ENCODE results near the gene RNF222.
"Not testable (repeated sequence)": the region's sequence is repeated elsewhere in the genome, so short reads cannot be mapped to it uniquely, and the experiment has no call there.

Gene RNF222

DNA sequence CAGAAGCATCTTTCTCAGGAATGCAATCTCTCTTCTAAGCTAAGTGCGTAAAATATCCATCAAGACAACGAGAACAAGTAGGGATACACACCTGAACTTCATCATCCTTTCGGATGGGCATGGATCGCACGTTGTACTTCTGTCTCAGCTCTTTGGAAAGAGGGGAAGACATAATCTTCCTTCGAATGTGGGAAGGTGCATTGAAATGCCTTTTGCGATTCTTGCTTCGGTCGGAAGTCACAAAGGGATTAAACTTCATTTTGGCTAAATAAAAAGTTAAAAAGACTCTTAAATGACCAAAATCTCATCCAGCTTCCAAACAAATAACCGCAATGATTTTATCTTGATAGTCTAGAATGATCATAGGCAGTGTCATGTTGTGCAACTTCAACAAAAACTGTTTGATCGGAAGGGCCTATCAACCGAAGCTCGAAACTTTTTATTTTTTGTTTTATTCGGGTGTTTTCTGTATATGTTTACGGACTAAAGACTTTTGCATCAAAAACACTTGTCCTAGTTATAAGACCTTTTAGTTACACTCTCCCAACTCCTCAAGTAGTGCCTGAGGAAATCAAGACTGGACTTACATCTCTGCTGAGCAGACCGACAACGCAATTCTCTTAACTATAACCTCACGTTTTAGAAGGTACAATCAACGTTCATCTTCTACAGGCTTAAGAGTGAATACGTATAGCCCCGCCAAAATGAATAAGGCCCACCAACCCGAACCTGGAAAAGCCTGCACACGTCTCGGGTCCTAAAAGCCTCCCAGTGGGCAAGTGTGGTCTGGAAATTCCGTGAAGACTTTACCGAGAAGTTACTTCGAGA lies 15.4 kb downstream of the RNF222 start:
- peak; percentile 18 for DNase-seq (ENCODE audit: low spot score)

DNA sequence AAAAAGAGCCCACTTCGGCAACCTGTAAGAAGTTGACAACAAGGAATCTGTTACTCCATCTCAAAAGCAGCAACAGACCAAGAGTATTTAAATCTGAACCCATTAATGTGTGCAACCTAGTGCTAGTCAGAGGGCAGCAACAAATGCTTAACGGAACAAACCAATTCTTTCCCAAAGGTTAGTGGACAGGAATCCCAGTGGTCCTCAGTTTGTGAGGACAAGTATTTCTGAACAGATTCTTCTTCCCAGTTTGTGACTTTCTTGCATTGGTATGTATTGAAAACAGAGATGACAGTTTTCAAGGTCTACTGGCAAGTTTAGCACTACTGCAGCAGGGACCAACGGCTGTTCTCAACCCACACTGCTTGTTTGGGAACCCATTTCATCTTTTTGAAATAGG lies 17.6 kb downstream of the RNF222 start:
- DNase-seq (ENCODE audit: low spot score) = no peak

DNA sequence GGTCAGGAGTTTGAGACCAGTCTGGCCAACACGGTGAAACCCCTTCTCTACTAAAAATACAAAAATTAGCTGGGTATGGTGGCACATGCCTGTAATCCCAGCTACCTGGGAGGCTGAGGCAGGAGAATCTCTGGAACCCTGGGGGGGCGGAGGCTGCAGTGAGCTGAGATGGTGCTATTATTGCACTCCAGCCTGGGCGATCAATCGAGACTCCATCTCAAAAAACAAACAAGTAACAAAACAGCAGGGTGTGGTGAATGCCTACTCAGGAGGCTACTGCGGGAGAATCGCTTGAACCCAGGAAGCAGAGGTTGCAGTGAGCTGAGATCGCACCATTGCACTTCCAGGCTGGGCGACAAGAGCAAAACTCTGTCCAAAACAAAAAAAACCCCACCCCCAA lies 19.5 kb downstream of the RNF222 start:
- DNase-seq (ENCODE audit: low spot score) = not testable (repeated sequence)

DNA sequence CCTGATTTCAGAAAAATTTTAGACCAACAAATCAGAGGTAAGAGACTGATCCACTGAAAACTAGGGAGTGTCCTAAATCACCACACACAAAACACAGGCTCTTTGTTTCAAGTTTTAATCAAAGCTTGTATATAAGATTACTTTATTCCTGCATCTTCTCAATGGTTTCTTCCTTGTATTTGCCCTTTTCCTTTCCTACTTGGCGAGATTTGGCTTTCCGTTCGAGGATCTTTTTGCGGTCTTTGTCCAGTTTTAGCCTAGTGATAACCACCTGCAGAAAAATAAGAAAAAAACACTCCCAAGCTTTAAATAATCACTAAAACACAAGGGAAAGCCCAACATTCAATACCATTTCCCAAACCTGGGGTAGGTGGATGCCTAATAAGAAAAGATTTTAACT lies 20.2 kb downstream of the RNF222 start:
- DNase-seq (ENCODE audit: low spot score) = no peak

DNA sequence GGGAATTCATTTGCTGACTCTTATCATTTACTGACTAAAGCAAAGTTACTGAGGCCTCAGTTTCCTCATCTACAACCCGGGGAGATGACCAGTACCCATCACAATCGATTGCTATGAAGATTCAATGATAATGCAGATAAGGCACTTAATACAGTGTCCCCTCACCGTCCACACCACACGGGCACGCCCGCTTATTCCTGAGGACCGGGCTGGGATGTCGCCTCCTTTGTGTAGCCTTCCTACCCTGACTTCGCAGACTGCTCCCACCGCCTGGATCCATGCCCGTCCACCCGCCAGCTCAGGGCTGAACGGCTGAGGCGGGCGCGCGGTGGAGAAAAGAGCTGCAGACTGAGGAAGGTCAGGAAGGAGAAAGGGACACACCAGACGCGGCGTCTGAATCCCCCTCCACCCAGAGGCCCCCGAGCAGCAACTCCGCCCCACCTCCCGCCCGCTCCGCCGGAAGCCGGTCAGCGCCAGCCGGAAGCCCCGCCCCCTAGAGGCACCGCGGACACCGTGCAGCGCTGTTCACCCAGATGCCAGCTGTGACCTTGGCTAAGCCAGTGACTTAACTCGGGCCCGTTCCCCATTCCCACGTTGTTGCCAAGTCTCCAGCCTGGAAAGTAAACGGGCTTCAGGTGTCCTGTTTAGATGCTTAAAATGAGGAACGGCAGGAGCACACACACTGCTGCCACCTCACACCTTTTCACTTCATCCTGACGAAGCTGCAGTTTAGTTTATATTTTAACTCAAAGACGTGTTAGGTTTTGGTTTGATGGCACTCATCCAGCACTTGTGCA lies 21.2 kb downstream of the RNF222 start, which contains the start of gene KRABD2:
Gene KRABD2, minus strand, starts transcription at position 434 of the 797 bp plus-strand sequence.
- DNase-seq (ENCODE audit: low spot score) = peak; percentile 87

DNA sequence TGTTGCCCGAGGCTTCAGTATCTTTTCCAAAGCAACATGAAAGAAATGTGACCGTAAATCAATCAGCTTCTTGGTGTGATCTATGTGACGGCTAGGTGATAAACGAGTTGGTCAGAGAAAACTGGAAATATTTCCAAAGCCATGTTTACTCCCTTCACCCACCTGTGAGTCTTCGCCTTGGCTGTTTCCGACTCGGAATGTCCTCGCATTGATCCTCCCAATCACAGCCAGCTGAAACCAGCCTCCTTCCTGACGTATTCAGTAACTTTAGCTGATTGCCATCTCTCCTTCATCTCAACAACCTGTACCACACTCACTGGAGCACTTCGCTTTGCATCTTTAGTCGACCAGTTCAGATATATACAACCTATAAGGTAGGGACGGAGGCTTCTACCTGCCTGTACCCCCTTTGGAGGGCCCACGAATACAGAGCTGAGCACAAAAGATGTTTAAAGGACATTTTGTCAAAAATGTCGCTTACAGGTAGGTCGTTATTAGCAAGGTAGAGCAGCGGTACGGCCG lies 21.8 kb downstream of the RNF222 start:
- DNase-seq (ENCODE audit: low spot score) = no peak

DNA sequence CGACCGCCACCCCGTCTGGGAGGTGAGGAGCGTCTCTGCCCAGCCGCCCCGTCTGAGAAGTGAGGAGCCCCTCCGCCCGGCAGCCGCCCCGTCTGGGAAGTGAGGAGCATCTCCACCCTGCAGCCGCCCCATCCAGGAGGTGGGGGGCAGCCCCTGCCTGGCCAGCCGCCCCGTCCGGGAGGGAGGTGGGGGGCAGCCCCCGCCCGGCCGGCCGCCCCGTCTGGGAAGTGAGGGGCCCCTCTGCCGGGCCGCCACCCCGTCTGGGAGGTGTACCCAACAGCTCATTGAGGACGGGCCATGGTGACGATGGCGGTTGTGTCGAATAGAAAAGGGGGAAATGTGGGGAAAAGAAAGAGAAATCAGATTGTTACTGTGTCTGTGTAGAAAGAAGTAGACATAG lies 23.8 kb downstream of the RNF222 start:
- not testable (repeated sequence) for DNase-seq (ENCODE audit: low spot score)

DNA sequence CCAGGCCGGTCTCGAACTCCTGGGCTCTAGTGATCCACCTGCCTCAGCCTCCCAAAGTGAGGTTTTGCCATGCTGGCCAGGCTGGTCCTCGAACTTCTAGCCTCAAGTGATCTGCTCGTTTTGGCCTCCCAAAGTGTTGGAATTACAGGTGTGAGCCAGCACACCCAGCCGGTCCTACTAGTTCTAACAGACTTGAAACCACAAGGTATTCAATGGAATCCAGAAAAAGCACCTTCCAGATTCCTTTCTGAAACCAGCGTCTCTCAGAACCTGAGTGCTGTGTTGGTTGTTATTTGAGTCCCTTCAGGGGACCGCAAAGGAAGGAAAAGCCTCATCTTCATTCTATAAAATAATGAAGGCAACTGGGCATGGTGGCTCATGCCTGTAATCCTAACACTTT lies 25.2 kb downstream of the RNF222 start:
- no peak for DNase-seq (ENCODE audit: low spot score)

DNA sequence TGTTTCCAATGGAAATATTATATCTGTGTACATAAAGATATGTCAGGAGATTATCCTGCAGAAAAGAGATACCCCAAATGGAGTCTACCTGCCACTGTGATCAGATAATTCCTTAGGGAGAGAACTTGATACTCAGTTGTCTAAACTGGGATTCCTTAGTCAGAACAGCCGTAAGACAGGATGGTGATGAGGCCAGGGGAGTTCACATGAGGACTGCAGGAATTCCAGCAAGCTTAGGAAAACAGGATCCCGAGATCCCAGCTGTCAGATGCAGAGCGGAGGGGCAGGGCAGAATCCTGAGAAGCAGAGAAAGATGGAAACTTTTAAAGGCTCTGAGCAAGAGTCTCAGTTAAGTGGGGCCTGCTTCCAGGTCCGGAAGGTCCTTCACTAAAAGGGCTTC lies 25.8 kb downstream of the RNF222 start:
- DNase-seq (ENCODE audit: low spot score) = no peak

DNA sequence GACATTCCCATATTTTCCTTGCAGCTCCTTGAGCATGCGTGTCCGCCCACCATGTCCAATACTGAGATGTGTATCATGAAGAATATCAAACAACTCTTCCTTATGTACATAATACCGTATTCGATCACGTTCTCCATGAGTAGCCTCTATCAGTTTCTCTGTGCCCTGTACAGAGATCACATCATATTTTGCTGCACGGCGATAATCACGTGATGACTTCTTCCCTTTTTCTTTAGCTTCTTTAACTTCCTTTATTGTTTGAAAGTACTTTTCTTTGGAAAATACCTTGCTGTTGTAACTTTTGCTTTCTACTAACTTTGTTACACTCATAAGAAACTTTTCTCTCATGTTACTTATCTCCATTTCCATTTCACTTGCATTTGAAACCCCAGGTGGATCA lies 27.7 kb downstream of the RNF222 start:
- DNase-seq (ENCODE audit: low spot score) = no peak

DNA sequence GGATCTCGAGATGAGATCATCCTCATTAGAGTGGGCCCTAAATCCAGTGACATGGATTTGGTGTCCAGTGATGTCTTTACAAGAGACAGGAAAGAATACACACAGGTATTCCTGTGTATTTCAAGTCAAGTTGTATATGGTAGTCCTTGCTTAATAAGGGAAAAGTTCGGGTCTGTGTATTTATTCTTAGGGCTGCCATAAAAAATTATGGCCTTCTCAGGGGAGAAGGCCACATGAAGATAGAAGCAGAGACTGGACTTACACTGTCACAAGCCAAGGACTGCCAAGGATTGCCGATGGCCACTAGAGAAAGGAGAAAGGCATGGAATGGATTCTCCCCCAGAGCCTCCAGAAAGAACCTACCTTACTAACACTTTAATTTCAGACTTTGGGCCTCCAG lies 29.4 kb downstream of the RNF222 start:
- no peak for DNase-seq (ENCODE audit: low spot score)

DNA sequence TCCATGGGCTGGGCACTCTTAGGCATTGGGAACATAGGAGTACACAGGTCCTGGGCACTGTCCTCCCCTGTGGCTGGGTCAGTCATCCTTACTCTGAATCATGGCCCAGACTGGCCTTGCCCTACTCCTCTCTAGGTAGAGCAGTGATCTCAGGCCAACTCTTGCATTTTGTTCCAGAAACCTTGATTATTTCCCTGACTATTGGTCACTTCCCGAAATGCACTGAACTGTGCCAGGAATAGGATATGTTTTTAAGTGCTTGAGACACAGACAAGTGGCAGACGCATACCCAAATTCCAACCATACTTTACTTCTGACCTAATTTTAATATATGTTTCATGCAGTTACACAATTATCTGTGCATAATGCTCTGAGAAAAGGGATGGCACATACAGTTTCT lies 31.4 kb downstream of the RNF222 start:
- DNase-seq (ENCODE audit: low spot score) = no peak

DNA sequence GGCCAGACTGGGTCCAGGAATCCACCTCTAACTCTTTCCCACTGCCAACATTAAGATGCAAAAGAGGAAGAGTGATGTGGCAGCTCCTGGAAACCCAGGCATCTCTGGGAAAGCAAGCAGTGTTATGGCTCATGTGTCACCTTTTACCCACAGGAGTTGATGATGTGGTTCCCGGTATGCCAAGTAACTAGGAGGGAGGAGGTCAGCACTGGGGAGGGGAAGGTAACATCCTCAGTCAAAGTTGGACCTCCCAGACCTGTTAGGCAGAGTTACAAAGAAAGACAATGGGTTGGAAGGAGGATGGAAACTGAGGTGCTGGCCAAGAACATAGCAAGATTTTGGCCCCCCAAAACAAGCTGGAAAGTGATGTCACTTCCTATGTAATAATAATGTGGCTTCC lies 32.5 kb downstream of the RNF222 start:
- DNase-seq (ENCODE audit: low spot score) = no peak

DNA sequence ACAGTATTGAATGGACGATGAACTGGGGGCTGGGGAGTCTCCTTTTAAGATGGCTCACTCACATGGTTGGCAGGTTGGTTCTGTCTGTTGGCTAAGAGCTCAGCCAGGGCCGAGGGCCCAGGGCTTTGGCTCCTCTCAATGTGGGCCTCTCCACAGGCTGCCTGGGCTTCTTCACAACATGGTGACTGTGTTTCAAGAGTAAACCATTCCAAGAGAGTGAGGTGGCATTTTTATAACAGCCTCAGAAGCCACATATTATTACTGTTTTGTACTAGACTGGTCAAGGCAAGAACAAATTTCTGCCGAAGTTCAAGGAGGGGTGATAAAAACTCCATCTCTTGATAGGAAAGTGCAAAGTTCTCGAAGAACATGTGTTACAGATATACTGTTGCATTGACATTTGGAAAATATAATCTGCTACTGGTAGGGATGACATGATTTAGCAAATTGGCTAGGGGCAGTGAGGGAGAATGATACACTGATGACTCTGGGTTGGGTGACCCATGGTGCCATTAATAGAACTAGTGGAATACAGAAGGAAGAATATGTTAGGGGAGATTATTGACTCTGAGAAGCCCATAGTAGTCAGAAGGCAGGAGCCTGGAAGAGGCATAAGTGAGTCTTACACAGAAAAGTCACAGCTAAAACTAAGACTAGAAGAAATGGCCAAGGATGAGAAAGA lies 34.8 kb downstream of the RNF222 start:
- DNase-seq (ENCODE audit: low spot score) = no peak

DNA sequence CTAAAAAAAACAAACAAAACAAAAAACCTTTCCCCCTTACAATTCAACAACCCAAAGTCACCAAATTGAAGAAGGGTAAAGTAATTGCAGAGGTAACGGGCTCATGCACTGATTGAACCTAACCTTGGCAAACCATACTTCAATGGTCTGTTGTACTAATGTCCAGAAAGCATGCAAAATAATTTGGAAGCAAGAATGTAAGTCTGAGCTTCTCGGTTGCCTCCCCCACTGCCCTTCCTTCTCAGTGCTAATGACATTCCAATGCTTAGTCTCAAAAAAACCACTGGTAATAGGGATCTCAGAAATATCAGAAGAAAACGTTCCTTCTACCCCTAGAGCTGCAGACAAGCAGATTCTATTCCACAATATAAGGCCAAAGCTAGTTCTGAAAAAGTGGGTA lies 36.9 kb downstream of the RNF222 start:
- no peak for DNase-seq (ENCODE audit: low spot score)

DNA sequence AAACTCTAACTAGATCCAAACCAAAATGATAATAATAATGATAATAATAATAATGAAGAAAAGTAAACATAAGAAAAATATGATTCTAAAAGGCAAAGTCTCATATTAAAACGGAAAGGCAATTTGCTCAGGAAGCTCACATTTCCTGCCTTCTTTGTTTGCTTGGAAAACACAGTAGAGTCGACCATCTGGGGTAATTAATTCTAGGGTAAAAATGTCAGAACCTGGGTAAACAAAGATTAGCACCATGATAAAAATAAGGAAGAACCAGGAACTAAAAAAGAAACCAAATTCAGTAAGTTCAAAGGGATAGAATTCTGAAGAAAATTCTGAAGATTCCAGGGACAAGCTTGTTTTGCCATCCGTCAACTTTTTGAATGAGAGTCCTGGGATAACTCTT lies 37.4 kb downstream of the RNF222 start:
- no peak for DNase-seq (ENCODE audit: low spot score)

DNA sequence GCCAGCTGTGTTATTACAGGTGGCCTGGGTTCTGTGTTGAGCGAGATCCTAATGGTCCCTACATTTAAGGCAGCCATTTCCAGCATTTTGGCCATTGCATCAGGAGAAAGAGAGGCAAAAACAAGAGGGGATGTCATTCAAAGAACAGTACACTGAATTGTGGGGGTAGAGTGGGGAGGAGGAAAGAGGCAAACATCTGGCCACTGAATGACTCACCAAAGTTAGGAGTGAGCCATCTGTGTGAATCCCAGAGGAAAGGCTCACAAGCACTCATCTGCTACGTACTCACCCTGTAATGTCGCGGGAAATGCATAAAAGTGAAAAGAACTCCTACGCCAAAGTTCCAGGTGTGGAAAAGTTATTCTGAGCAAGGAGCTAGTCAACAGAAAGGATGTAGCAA lies 37.9 kb downstream of the RNF222 start:
- no peak for DNase-seq (ENCODE audit: low spot score)

DNA sequence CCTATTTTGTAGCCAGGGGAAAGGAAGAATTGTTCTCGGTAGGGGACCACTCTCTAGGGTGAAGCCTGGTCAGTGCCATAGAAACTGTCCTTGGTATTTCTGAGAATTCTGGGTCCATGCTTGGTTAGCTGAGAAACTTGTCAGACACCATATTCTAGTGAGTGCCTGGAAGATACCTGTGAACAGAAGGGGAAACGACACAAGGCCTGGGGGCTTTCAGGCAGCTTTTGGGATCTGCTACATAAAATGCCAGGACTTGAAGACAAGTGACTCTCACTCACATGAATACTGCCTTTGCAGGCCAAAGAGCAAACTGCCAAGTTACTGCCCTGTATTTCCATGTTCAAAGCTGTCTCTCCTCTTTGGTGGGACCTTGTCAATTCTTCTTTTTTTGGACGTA lies 39.7 kb downstream of the RNF222 start:
- no peak for DNase-seq (ENCODE audit: low spot score)

DNA sequence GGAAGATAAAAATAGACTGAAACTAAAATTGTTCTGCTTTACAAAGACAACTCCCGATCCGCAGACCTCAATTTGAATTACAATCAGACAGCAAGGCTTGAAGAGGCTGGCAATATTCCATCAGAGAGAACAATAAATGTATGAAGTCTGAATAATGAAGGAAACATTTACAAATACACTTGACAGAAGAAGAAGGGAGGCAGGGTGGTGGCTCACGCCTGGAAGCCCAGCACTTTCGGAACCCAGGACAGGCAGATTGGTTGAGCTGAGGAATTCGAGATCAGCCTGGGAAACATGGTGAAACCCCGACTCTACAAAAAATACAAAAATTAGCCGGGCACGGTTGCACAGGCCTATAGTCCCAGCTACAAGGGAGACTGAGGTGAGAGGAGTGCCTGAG lies 43.4 kb downstream of the RNF222 start:
- no peak for DNase-seq (ENCODE audit: low spot score)

DNA sequence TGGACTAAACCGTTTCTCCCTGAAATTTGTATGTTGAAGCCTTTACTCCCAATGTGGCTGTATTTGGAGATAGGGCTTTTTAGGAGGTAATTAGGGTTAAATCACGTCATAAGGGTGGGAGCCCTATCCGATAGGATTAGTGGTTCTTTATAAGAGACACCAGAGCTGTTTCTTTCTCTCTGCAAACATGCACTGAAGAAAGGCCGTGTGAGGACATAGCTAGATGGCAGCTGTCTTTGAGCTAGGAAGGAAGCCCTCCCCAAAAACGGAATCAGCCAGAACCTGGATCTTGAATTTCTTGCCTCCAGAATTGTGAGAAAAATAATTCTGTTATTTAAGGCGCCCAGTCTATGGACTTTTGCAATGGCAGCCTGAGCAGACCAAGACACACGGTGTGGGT lies 43.9 kb downstream of the RNF222 start:
- DNase-seq (ENCODE audit: low spot score) = no peak

DNA sequence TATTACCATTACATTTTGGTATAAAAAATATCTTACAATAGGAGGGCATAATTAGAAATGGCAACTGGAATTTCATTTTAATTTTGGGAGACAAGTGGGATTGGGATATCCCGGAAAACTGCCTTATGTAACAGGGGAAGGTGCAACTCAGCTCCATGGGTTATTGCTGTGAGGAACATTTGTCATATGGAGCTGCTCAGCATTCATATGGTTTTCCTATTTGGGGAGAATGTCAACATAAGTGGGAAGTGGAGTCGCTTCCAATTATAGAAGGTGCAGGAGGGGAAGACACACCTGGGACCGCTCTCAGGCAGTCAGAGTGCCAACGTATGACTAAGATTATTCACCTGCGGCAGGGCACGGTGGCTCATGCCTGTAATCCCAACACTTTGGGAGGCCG lies 47.3 kb downstream of the RNF222 start:
- no peak for DNase-seq (ENCODE audit: low spot score)

DNA sequence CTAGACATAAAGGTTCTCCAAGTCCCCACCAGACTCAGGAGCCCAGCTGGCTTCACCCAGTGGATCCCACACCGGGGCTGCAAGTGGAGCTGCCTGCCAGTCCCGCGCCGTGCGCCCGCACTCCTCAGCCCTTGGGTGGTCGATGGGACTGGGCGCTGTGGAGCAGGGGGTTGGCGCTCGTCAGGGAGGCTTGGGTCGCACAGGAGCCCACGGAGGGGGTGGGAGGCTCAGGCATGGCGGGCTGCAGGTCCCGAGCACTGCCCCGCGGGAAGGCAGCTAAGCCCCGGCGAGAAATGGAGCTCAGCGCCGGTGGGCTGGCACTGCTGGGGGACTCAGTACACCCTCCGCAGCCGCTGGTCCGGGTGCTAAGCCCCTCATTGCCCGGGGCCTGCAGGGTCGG lies 50.6 kb downstream of the RNF222 start:
- not testable (repeated sequence) for DNase-seq (ENCODE audit: low spot score)
